Measurements from ENCODE around the gene ZNF529.

DNA sequence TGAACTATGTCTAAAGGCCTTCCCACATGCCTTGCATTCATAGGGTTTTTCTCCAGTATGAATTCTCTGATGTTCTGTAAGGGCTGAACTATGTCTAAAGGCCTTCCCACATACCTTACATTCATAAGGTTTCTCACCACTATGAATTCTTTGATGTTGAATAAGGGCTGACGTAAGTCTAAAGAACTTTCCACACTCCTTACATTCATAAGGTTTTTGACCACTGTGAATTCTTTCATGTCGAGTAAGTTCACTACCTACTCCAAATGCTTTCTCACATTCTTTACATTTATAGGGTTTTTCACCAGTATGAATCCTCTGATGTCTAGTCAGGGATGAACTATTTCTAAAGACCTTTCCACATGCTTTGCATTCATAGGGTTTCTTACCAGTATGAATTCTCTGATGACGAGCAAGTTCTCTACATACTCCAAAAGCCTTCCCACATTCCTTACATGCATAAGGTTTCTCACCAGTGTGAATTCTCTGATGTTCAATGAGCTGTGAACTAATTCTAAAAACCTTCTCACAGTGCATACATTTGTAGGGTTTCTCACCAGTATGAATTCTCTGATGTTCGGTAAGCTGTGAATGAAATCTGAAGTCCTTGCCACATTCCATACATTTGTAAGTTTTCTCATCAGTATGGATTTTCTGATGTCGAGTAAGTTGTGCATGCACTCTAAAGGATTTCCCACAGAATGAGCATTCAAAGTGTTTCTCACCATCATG lies 25.9 kb downstream of the ZNF529 start:
- TF ChIP-seq, protein P1, sequence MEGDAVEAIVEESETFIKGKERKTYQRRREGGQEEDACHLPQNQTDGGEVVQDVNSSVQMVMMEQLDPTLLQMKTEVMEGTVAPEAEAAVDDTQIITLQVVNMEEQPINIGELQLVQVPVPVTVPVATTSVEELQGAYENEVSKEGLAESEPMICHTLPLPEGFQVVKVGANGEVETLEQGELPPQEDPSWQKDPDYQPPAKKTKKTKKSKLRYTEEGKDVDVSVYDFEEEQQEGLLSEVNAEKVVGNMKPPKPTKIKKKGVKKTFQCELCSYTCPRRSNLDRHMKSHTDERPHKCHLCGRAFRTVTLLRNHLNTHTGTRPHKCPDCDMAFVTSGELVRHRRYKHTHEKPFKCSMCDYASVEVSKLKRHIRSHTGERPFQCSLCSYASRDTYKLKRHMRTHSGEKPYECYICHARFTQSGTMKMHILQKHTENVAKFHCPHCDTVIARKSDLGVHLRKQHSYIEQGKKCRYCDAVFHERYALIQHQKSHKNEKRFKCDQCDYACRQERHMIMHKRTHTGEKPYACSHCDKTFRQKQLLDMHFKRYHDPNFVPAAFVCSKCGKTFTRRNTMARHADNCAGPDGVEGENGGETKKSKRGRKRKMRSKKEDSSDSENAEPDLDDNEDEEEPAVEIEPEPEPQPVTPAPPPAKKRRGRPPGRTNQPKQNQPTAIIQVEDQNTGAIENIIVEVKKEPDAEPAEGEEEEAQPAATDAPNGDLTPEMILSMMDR (IDR thresholded peaks at IDR 0.05; ENCODE audit: low read depth, low read length, poor library complexity, severe bottlenecking), result no peak
- no peak for TF ChIP-seq EZH2phosphoT487 (IDR thresholded peaks at IDR 0.05; ENCODE audit: borderline replicate concordance, low read length)

Data from DOHH2 (cell line).